Breast epithelium (tissue), 4 donors: ENCODE data around the gene DYNLRB1. TPM values are rescaled to one million over a fixed set of nuclear protein-coding genes. Genes with fewer than 3 reads are reported as not detected.
"Not testable (repeated sequence)": the region's sequence is repeated elsewhere in the genome, so short reads cannot be mapped to it uniquely, and the experiment has no call there.

Source experiments
- DNase-seq, 2 donors: peaks; one replicate each; pipeline ENCODE4 v3.0.0-alpha.2; 2019; ENCODE audit warnings: low spot score in 2 of 2
- H3K27ac ChIP-seq, 2 donors: fragments of 200-600 bp; sonication (generic) in 1 of 2; one replicate each; pipeline ENCODE4 v1.5.1; 2016 to 2019; ENCODE audit warnings: mild to moderate bottlenecking in 1 of 2
- H3K27me3 ChIP-seq, 2 donors: fragments of 200-600 bp; sonication (generic) in 1 of 2; one replicate each; pipeline versions ENCODE4 v1.5.1 to v1.6.0; 2017 to 2019; ENCODE audit warnings: control low read depth in 1 of 2, mild to moderate bottlenecking in 1 of 2
- H3K36me3 ChIP-seq: fragments of 200-600 bp; one replicate; pipeline ENCODE4 v1.5.1; 2019
- H3K4me1 ChIP-seq, 2 donors: fragments of 200-600 bp; sonication (generic); one replicate each; pipeline ENCODE4 v1.5.1; 2016 to 2019; ENCODE audit warnings: control low read depth in 1 of 2
- H3K4me3 ChIP-seq, 3 donors: fragments of 200-600 bp; sonication (generic); 1 replicate in 2 of 3; 2 replicates in 1 of 3; pipeline ENCODE4 v1.5.1; 2016 to 2019; ENCODE audit warnings: mild to moderate bottlenecking in 3 of 3, moderate library complexity in 2 of 3
- H3K9me3 ChIP-seq, 2 donors: fragments of 200-600 bp; sonication (generic) in 1 of 2; one replicate each; pipeline ENCODE4 v1.5.1; 2016 to 2019; ENCODE audit warnings: control low read depth in 1 of 2
- CTCF ChIP-seq, 3 donors: fragments of 450-650 bp; IDR thresholded peaks; one replicate each; pipeline ENCODE4 v1.5.1; 2016 to 2017; ENCODE audit warnings: antibody characterized with exemption in 3 of 3, mild to moderate bottlenecking in 3 of 3, moderate library complexity in 3 of 3
- POLR2A ChIP-seq: fragments of 450-650 bp; IDR thresholded peaks from one replicate; pipeline ENCODE4 v1.6.1; 2016; ENCODE audit warnings: antibody characterized with exemption, mild to moderate bottlenecking, moderate library complexity
- POLR2AphosphoS5 ChIP-seq, 3 donors: sonication (generic); formaldehyde crosslinking; IDR thresholded peaks; one replicate each; pipeline ENCODE4 v1.6.1; 2017; ENCODE audit warnings: antibody characterized with exemption in 3 of 3
- intact Hi-C: fragments of 100-400 bp; cut with DNase I; formaldehyde crosslinking; loops from one replicate; pipeline ENCODE4 v1.15.1; 2023; ENCODE audit warnings: low total_unique reads
- total RNA-seq, 3 donors: library from RNA; depleted of rRNA; stranded (reverse); fragments of >200 nt; gene quantifications; one replicate each; pipeline ENCODE4 v1.1.0, GENCODE V29; 2016

Gene DYNLRB1
- total RNA-seq, 3 donors from 2014 or later: 77.7 to 100.0 (median 98.1) TPM

- Histone ChIP-seq H3K4me1 (no peaks in the 10 kb centered on the region), H3K27me3 (no peaks in the 10 kb centered on the region), H3K36me3 (no peaks in the 10 kb centered on the region), H3K4me3 (no peak overlapping the region), H3K27ac (no peak overlapping the region), H3K9me3 (no peaks in the 10 kb centered on the region)
- intact Hi-C loops: no loop called here
- DNase-seq: no peak
- TF ChIP-seq POLR2A (no peak), CTCF (IDR thresholded peaks at IDR 0.05) (peak in 2 of 3 donors; percentile 9 to 62)
These were observed 40.1 kb upstream of the DYNLRB1 start for GRCh38 chr20:34475979-34476736.

- Histone ChIP-seq H3K4me1 (no peaks in the 10 kb centered on the region), H3K27ac (no peak overlapping the region), H3K36me3 (no peaks in the 10 kb centered on the region), H3K4me3 (no peak overlapping the region), H3K9me3 (no peaks in the 10 kb centered on the region), H3K27me3 (no peaks in the 10 kb centered on the region)
- TF ChIP-seq POLR2AphosphoS5 (IDR thresholded peaks at IDR 0.05) (no peak), POLR2A (no peak), CTCF (IDR thresholded peaks at IDR 0.05) (no peak)
- intact Hi-C loops: no loop called here
- DNase-seq: no peak
These were observed 36.6 kb upstream of the DYNLRB1 start for GRCh38 chr20:34479627-34480026.

DNA sequence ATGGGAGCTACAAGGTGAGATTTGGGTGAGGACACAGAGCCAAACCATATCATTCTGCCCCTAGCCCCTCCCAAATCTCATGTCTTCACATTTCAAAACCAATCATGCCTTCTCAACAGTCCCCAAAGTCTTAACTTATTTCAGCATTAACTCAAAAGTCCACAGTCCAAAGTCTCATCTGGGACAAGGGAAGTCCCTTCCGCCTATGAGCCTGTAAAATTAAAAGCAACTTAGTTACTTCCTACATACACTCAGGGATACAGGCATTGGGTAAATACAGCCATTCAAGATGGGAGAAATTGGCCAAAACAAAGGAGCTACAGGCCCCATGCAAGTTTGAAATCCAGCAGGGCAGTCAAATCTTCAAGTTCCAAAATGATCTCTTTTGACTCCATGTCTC lies 34.1 kb upstream of the DYNLRB1 start:
- H3K9me3 ChIP-seq, H3K4me3 ChIP-seq, DNase-seq, H3K4me1 ChIP-seq, H3K36me3 ChIP-seq, intact Hi-C loops, H3K27me3 ChIP-seq, H3K27ac ChIP-seq: not testable (repeated sequence)

DNA sequence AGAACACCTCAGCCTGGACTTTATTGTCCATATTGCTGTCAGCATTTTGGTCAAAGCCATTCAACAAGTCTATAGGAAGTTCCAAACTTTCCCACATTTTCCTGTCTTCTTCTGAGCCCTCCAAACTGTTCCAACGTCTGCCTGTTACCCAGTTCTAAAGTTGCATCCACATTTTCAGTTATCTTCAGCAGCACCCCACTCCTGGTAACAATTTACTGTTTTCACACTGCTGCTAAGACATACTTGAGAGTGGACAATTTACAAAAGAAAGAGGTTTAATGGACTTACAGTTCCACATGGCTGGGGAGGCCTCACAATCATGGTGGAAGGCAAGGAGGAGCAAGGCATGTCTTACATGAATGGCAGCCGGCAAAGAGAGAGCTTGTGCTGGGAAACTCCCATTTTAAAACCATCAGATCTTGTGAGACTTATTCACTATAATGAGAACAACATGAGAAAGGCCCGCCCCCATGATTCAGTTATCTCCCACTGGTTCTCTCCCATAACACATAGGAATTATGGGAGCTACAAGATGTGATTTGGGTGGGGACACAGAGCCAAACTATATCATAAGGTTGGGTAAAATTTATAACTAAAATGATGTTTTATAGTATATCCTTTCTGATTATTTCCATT lies 32.5 kb upstream of the DYNLRB1 start:
- H3K36me3 ChIP-seq, intact Hi-C loops, DNase-seq, H3K9me3 ChIP-seq, H3K27ac ChIP-seq, H3K4me1 ChIP-seq, H3K4me3 ChIP-seq, H3K27me3 ChIP-seq: not testable (repeated sequence)

GRCh38 chr20:34485068-34485634 lies 31.1 kb upstream of the DYNLRB1 start:
- Histone ChIP-seq H3K36me3 (no peaks in the 10 kb centered on the region), H3K4me1 (no peaks in the 10 kb centered on the region), H3K27me3 (no peaks in the 10 kb centered on the region), H3K4me3 (no peak overlapping the region), H3K9me3 (no peaks in the 10 kb centered on the region), H3K27ac (no peak overlapping the region)
- intact Hi-C loops: no loop called here
- TF ChIP-seq CTCF (IDR thresholded peaks at IDR 0.05) (no peak), POLR2AphosphoS5 (IDR thresholded peaks at IDR 0.05) (no peak), POLR2A (no peak)
- DNase-seq: no peak

GRCh38 chr20:34491226-34491931 lies 24.8 kb upstream of the DYNLRB1 start:
- no peak overlapping the region for H3K27ac ChIP-seq
- H3K36me3 ChIP-seq: no peaks in the 10 kb centered on the region
- H3K4me1 ChIP-seq: no peaks in the 10 kb centered on the region
- no peak for TF ChIP-seq CTCF (IDR thresholded peaks at IDR 0.05)
- TF ChIP-seq POLR2AphosphoS5 (IDR thresholded peaks at IDR 0.05): no peak
- TF ChIP-seq POLR2A: no peak
- H3K4me3 ChIP-seq: no peak overlapping the region
- no peak for DNase-seq
- no peaks in the 10 kb centered on the region for H3K27me3 ChIP-seq
- intact Hi-C loops: no loop called here
- no peaks in the 10 kb centered on the region for H3K9me3 ChIP-seq
